DMS53 (cell line): Measurements from ENCODE around the gene CGB5.

Source experiments
- DNase-seq: peaks from one replicate; lab custom pipeline; 2025; lab: John Stamatoyannopoulos, UW

The CGB5 gene

GRCh38 chr19:49086296-49086695 lies 42.6 kb downstream of the CGB5 start:
- DNase-seq: no peak

GRCh38 chr19:49091391-49092038 lies 47.9 kb downstream of the CGB5 start:
- no peak for DNase-seq

- DNase-seq: no peak
Measured at GRCh38 chr19:49092686-49093085, 49.0 kb downstream of the CGB5 start.
